HG03139 (cell line): ENCODE results near the gene NECTIN3.

Experiments
- ATAC-seq: cut with Tn5 transposase; IDR thresholded peaks from one replicate; pipeline ENCODE4 v1.9.1; 2021; ENCODE audit not compliant: unreplicated experiment

Gene NECTIN3

DNA sequence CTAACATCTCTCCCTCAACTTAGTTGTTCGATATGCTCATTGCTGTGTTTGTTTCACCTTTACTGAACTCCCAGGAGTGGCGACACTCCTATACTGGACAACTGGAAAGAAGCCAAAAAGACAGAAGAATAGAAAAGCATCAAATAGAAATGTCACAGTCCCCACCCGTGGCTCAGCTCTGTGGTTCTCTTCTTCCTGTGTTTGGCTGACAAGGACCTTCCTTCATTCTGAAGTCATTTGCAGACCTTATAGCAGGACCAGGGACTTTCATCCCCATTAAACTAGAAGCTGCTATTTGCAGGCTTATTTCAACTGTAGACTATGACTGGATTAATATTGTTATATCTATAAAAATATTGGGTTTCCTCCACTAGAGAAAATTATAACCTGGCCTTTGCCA, 125.9 kb downstream of the NECTIN3 start:
- ATAC-seq: no peak

- no peak for ATAC-seq
Observed at GRCh38 chr3:111200027-111200426, 128.4 kb downstream of the NECTIN3 start.

DNA sequence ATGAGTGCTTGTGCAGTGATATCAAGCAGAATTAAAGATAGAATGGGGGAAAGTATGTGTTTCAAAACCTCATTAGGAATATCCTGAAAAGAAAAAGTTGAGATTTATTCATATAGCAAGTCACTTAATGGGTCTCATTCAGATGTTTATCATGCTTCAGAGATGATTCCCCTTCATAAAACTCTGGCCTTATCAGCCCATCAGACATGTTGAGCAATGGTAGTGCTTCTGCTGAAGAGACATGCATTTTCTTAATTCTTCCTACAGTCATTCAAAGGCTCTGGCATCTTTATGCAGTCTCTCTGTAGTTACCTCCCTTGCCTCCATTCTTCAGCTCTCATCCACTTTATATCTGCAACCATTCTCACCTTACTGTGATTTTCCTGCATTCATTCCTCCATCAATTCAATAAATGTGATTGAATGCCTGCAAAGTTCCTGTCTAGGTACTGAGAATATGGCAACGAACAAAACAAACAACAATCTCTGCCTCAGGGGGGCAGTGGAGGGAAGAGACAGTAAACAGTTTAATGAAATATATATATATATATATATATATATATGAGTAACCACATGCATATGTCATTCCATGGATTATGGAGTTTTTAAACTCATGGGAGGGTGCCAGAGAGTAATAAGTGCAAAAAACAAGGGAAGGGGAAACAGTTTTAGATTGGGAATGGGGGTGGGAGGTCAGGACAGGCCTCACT, 138.5 kb downstream of the NECTIN3 start:
- no peak for ATAC-seq

- ATAC-seq: no peak
Observed at GRCh38 chr3:111210866-111211564, 139.4 kb downstream of the NECTIN3 start.

- ATAC-seq: no peak
Observed at GRCh38 chr3:111212511-111212910, 140.9 kb downstream of the NECTIN3 start.

DNA sequence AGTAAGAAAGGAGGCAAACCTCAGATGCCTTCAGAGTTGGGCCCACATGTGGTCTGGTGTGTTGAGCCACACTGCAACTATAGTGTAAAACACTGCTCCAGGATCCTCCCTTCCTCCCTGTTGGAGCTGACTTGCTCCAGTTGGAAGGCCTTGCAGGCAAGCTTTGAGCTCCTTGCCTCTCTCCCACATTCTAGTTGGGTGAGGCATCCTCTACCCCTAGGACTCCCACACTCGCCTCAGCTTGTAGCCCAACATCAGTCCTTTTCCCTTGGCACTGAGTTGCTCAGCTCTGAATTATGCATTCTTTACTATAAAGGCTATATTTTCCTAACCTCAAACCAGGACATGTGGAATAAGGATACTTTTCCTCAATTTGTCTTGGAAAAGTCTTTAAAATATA, 143.9 kb downstream of the NECTIN3 start:
- ATAC-seq: no peak

- no peak for ATAC-seq
Observed at GRCh38 chr3:111218615-111219014, 147.0 kb downstream of the NECTIN3 start.

DNA sequence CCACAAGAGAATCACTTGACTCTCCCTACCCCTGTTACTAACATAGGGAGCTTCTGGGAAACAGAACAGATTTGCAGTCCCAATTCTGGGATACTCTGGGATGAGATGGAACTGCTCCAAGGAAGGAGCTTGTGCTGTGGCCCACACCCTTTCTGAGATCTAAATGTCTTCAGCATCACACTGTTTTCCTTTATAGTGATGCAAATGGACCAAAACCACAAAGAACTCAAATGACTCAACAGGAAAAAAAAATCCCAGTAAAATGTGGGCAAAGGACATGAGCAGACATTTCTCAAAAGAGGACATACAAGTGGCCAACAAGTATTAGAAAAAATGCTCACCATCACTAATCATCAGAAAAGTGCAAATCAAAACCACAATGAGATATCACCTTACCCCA, 155.6 kb downstream of the NECTIN3 start:
- ATAC-seq: no peak

GRCh38 chr3:111229301-111229700, 157.7 kb downstream of the NECTIN3 start:
- no peak for ATAC-seq

- no peak for ATAC-seq
Observed at GRCh38 chr3:111236836-111237713, 165.5 kb downstream of the NECTIN3 start.

GRCh38 chr3:111237946-111238345, 166.3 kb downstream of the NECTIN3 start:
- no peak for ATAC-seq

- peak; percentile 98 for ATAC-seq
Observed at GRCh38 chr3:111238885-111239284, 167.3 kb downstream of the NECTIN3 start.

- ATAC-seq: no peak
Observed at GRCh38 chr3:111241960-111242359, 170.3 kb downstream of the NECTIN3 start.
